Measurements from ENCODE around the gene SORCS2.
"Not testable (repeated sequence)": the region's sequence is repeated elsewhere in the genome, so short reads cannot be mapped to it uniquely, and the experiment has no call there.

The SORCS2 gene

GRCh38 chr4:7434141-7434765 is 241.9 kb downstream of the SORCS2 start:
- no peak for DNase-seq

GRCh38 chr4:7434766-7435150 is 242.4 kb downstream of the SORCS2 start, which contains the start of gene PSAPL1:
Gene PSAPL1, minus strand, starts transcription at chr4:7434930. Its CDS starts 51 bp downstream, at chr4:7434879.
- DNase-seq = no peak

GRCh38 chr4:7435471-7436061 is 243.2 kb downstream of the SORCS2 start:
- no peak for DNase-seq

- no peak for DNase-seq
Measured at GRCh38 chr4:7436256-7436655, 243.9 kb downstream of the SORCS2 start.

GRCh38 chr4:7439699-7440098 is 247.4 kb downstream of the SORCS2 start:
- DNase-seq = no peak

GRCh38 chr4:7441201-7441600 is 248.9 kb downstream of the SORCS2 start:
- no peak for DNase-seq

GRCh38 chr4:7442574-7443162 is 250.3 kb downstream of the SORCS2 start:
- DNase-seq = no peak

GRCh38 chr4:7444314-7444713 is 252.0 kb downstream of the SORCS2 start:
- DNase-seq = no peak

- DNase-seq = no peak
Measured at GRCh38 chr4:7444731-7445130, 252.4 kb downstream of the SORCS2 start.

GRCh38 chr4:7447236-7447635 is 254.9 kb downstream of the SORCS2 start:
- DNase-seq = no peak

GRCh38 chr4:7448036-7448435 is 255.7 kb downstream of the SORCS2 start:
- DNase-seq = no peak

GRCh38 chr4:7450775-7451433 is 258.6 kb downstream of the SORCS2 start:
- no peak for DNase-seq

GRCh38 chr4:7451434-7451789 is 259.1 kb downstream of the SORCS2 start:
- no peak for DNase-seq

- DNase-seq = no peak
Measured at GRCh38 chr4:7451800-7452199, 259.5 kb downstream of the SORCS2 start.

GRCh38 chr4:7452802-7453201 is 260.5 kb downstream of the SORCS2 start:
- not testable (repeated sequence) for DNase-seq

GRCh38 chr4:7457201-7458065 is 265.1 kb downstream of the SORCS2 start:
- DNase-seq = no peak

- no peak for DNase-seq
Measured at GRCh38 chr4:7458066-7458425, 265.7 kb downstream of the SORCS2 start.

- DNase-seq = no peak
Measured at GRCh38 chr4:7458477-7458876, 266.1 kb downstream of the SORCS2 start.

GRCh38 chr4:7459471-7459870 is 267.1 kb downstream of the SORCS2 start:
- DNase-seq = no peak

- no peak for DNase-seq
Measured at GRCh38 chr4:7460566-7460965, 268.2 kb downstream of the SORCS2 start.

GRCh38 chr4:7461230-7461629 is 268.9 kb downstream of the SORCS2 start:
- DNase-seq = no peak

GRCh38 chr4:7462509-7462971 is 270.2 kb downstream of the SORCS2 start:
- no peak for DNase-seq

Data from stimulated activated CD4-positive, alpha-beta T cell treated with anti-CD3 and anti-CD28 coated beads, Interleukin-4, amount 100 ng/mL, for 1 hour (primary cell).